HG03442 (cell line): ENCODE data around the gene OR2W3.

Experiments
- ATAC-seq: cut with Tn5 transposase; IDR thresholded peaks from one replicate; pipeline ENCODE4 v1.9.1; 2021; ENCODE audit warnings: mild to moderate bottlenecking, moderate library complexity; ENCODE audit not compliant: unreplicated experiment

OR2W3 gene

GRCh38 chr1:247895163-247895637 is at the start of gene OR2W3:
TSS of gene OR2W3 (plus strand) at chr1:247895587. CDS start at chr1:247895587, 0 bp downstream.
- ATAC-seq, result no peak

- ATAC-seq, result no peak
These were observed 49.7 kb upstream of the OR2W3 start for GRCh38 chr1:247845693-247846017.

- no peak for ATAC-seq
These were observed 47.0 kb upstream of the OR2W3 start for GRCh38 chr1:247848346-247848745.

- no peak for ATAC-seq
These were observed 45.8 kb upstream of the OR2W3 start for GRCh38 chr1:247849616-247850015.

- ATAC-seq, result no peak
These were observed 40.4 kb upstream of the OR2W3 start for GRCh38 chr1:247854899-247855545.

- no peak for ATAC-seq
These were observed 39.5 kb upstream of the OR2W3 start for GRCh38 chr1:247855911-247856310.

- ATAC-seq, result peak; percentile 70
These were observed 38.1 kb upstream of the OR2W3 start, which contains the start of gene TRIM58 for GRCh38 chr1:247857069-247857984. TSS of gene TRIM58 (plus strand) at chr1:247857187. CDS start at chr1:247857247, 60 bp downstream.

- no peak for ATAC-seq
These were observed 37.3 kb upstream of the OR2W3 start for GRCh38 chr1:247857985-247858619.

GRCh38 chr1:247862756-247863155 is 32.6 kb upstream of the OR2W3 start:
- no peak for ATAC-seq

- ATAC-seq, result no peak
These were observed 30.7 kb upstream of the OR2W3 start for GRCh38 chr1:247864644-247865043.

- ATAC-seq, result no peak
These were observed 30.0 kb upstream of the OR2W3 start for GRCh38 chr1:247865416-247865815.

- ATAC-seq, result no peak
These were observed 12.0 kb upstream of the OR2W3 start for GRCh38 chr1:247883346-247883745.

- no peak for ATAC-seq
These were observed 10.5 kb upstream of the OR2W3 start for GRCh38 chr1:247884797-247885413.

GRCh38 chr1:247895976-247896375 is 589 bp downstream of the OR2W3 start:
- no peak for ATAC-seq

- ATAC-seq, result no peak
These were observed 8.7 kb downstream of the OR2W3 start for GRCh38 chr1:247904122-247904521.

- ATAC-seq, result no peak
These were observed 9.8 kb downstream of the OR2W3 start for GRCh38 chr1:247905181-247905580.

- no peak for ATAC-seq
These were observed 10.6 kb downstream of the OR2W3 start for GRCh38 chr1:247905910-247906503.

GRCh38 chr1:247906504-247907047 is 11.2 kb downstream of the OR2W3 start:
- ATAC-seq, result no peak

GRCh38 chr1:247908766-247909165 is 13.4 kb downstream of the OR2W3 start:
- ATAC-seq, result no peak

- no peak for ATAC-seq
These were observed 18.4 kb downstream of the OR2W3 start for GRCh38 chr1:247913786-247914185.
